Eye (tissue), 1 donor: ENCODE measurements around the gene BICC1.
A peak's percentile ranks its signal among the peaks of the same experiment; 100 is the strongest.

Source experiments
- DNase-seq: peaks from one replicate; pipeline ENCODE4 v3.0.0-alpha.2; 2015

The BICC1 gene

GRCh38 chr10:58651742-58652141 lies 139.1 kb downstream of the BICC1 start:
- no peak for DNase-seq

- DNase-seq, result no peak
These were observed 140.5 kb downstream of the BICC1 start for GRCh38 chr10:58653139-58653538.

GRCh38 chr10:58660575-58661255 lies 148.0 kb downstream of the BICC1 start:
- DNase-seq, result no peak

GRCh38 chr10:58661336-58661735 lies 148.7 kb downstream of the BICC1 start:
- DNase-seq, result peak; percentile 30

GRCh38 chr10:58661902-58662301 lies 149.2 kb downstream of the BICC1 start:
- DNase-seq, result no peak

- no peak for DNase-seq
These were observed 149.6 kb downstream of the BICC1 start for GRCh38 chr10:58662314-58662713.

- DNase-seq, result no peak
These were observed 152.7 kb downstream of the BICC1 start for GRCh38 chr10:58665361-58665760.

- no peak for DNase-seq
These were observed 153.4 kb downstream of the BICC1 start for GRCh38 chr10:58666024-58666423.

- no peak for DNase-seq
These were observed 155.1 kb downstream of the BICC1 start for GRCh38 chr10:58667658-58668310.

GRCh38 chr10:58672845-58673244 lies 160.2 kb downstream of the BICC1 start:
- no peak for DNase-seq

- no peak for DNase-seq
These were observed 161.6 kb downstream of the BICC1 start for GRCh38 chr10:58674251-58674650.

GRCh38 chr10:58675321-58675720 lies 162.6 kb downstream of the BICC1 start:
- no peak for DNase-seq

GRCh38 chr10:58691528-58691927 lies 178.9 kb downstream of the BICC1 start:
- no peak for DNase-seq

GRCh38 chr10:58693919-58694318 lies 181.2 kb downstream of the BICC1 start:
- no peak for DNase-seq

GRCh38 chr10:58695022-58695421 lies 182.3 kb downstream of the BICC1 start:
- no peak for DNase-seq

- no peak for DNase-seq
These were observed 184.1 kb downstream of the BICC1 start for GRCh38 chr10:58696736-58697135.

GRCh38 chr10:58697691-58698090 lies 185.0 kb downstream of the BICC1 start:
- DNase-seq, result no peak

GRCh38 chr10:58698777-58699356 lies 186.2 kb downstream of the BICC1 start:
- no peak for DNase-seq

- DNase-seq, result no peak
These were observed 187.9 kb downstream of the BICC1 start for GRCh38 chr10:58700591-58700990.

- no peak for DNase-seq
These were observed 188.9 kb downstream of the BICC1 start for GRCh38 chr10:58701405-58702135.

GRCh38 chr10:58704226-58704625 lies 191.6 kb downstream of the BICC1 start:
- no peak for DNase-seq

- no peak for DNase-seq
These were observed 192.0 kb downstream of the BICC1 start for GRCh38 chr10:58704671-58705141.

- no peak for DNase-seq
These were observed 194.2 kb downstream of the BICC1 start for GRCh38 chr10:58706836-58707235.

- DNase-seq, result no peak
These were observed 199.5 kb downstream of the BICC1 start for GRCh38 chr10:58712141-58712540.
